Right lobe of liver (tissue), 6 donors: ENCODE data around the gene IRGC. TPM values are rescaled to one million over a fixed set of nuclear protein-coding genes. Genes with fewer than 3 reads are reported as not detected.

Source experiments
- ATAC-seq, 4 donors: fragments of 200-7000 bp; cut with Tn5 transposase; one replicate each; pipeline ENCODE4 v1.9.1; 2020; ENCODE audit warnings: mild to moderate bottlenecking in 4 of 4, moderate library complexity in 4 of 4
- DNase-seq, 3 donors: peaks; one replicate each; pipeline ENCODE4 v3.0.0-alpha.2; 2020
- H3K27ac ChIP-seq, 3 donors: fragments of 200-600 bp; one replicate each; pipeline ENCODE4 v1.8.0; 2022
- H3K27me3 ChIP-seq, 2 donors: fragments of 200-600 bp; one replicate each; pipeline ENCODE4 v1.8.0; 2022
- H3K36me3 ChIP-seq, 4 donors: fragments of 200-600 bp; sonication (generic) in 1 of 4; one replicate each; pipeline versions ENCODE4 v1.5.1 to v1.8.0; 2017 to 2022; ENCODE audit warnings: control low read depth in 1 of 4
- H3K4me1 ChIP-seq, 4 donors: fragments of 200-600 bp; sonication (generic) in 1 of 4; one replicate each; pipeline versions ENCODE4 v1.5.1 to v1.8.0; 2017 to 2022; ENCODE audit warnings: control low read depth in 1 of 4
- H3K4me3 ChIP-seq, 3 donors: fragments of 200-600 bp; one replicate each; pipeline ENCODE4 v1.8.0; 2022
- H3K9me3 ChIP-seq, 4 donors: fragments of 200-600 bp; sonication (generic) in 1 of 4; one replicate each; pipeline versions ENCODE4 v1.5.1 to v1.8.0; 2017 to 2022; ENCODE audit warnings: control low read depth in 1 of 4
- POLR2A ChIP-seq: fragments of 450-650 bp; IDR thresholded peaks from one replicate; pipeline ENCODE4 v1.6.1; 2017; ENCODE audit warnings: antibody characterized with exemption, mild to moderate bottlenecking
- WGBS: methylation state at CpG from one replicate; pipeline ENCODE4 v1.1.6; 2018; ENCODE audit warnings: low coverage, low lambda C conversion rate; ENCODE audit not compliant: insufficient coverage; ENCODE audit errors: missing lambda C conversion rate; 5-methylcytosine and 5-hydroxymethylcytosine counted together
- intact Hi-C, 2 donors: fragments of 100-400 bp; cut with DNase I; formaldehyde crosslinking; loops; one replicate each; pipeline versions ENCODE4 v1.11.2 to v1.14.1; 2022
- long read RNA-seq: library from polyadenylated mRNA; unstranded; transcript quantifications from one replicate; pipeline ENCODE4 v2.0.0, GENCODE V29; 2019
- total RNA-seq, 6 experiments: library from RNA; depleted of rRNA in 2 of 6; stranded (reverse); fragments of >200 nt in 2 of 6; fragmentation: NEBNext Ultra II Directional in 3 of 6; extraction: Animal tissue kit (Norgen Biotek cat#: 25700) in 3 of 6; gene quantifications; one replicate each; pipeline versions ENCODE4 v1.1.0 to v1.2.4, GENCODE V29; 2016 to 2023
- TF ChIP-seq, protein P1 (sequence below), 4 donors: fragments of 200-600 bp in 3 of 4; fragments of 450-650 bp in 1 of 4; IDR thresholded peaks; one replicate each; pipeline versions ENCODE4 v1.5.1 to v1.8.0; 2016 to 2022; ENCODE audit warnings: antibody characterized with exemption in 4 of 4, mild to moderate bottlenecking in 2 of 4
- donor health status: DM: no; HTN: yes; CAD: no.
- donor health status: DM: no; HTN: no; CAD: no.
- donor health status: DM: no; HTN: no; CAD: no.
- donor health status: DM: no; HTN: yes; CAD: no.
- donor health status: DM: no; HTN: yes; CAD: no.

IRGC gene, protein sequence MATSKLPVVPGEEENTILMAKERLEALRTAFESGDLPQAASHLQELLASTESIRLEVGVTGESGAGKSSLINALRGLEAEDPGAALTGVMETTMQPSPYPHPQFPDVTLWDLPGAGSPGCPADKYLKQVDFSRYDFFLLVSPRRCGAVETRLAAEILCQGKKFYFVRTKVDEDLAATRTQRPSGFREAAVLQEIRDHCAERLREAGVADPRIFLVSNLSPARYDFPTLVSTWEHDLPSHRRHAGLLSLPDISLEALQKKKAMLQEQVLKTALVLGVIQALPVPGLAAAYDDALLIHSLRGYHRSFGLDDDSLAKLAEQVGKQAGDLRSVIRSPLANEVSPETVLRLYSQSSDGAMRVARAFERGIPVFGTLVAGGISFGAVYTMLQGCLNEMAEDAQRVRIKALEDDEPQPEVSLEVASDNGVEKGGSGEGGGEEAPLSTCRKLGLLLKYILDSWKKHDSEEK
- total RNA-seq, result not detected
- long read RNA-seq, result 0 reads

DNA sequence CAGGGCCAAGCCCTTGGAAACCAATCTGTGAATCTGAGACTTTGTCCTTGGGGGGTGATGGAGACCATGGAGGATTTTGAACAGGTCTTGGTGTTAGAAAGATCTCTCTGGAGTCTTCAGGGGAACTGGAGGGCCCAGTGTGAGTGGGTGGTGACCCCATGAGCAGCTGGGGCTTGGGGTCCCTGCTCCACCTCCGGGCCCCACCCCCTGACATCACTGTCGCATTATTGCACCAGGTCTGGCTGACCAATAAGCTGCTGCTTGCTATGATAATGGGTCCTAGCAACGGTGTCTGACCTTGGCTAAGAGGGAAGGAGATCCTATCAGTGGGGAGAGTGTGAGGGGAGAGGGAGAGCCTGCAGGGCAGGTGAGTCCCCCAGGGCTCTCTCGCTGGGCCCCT lies at the start of gene IRGC:
Gene IRGC (plus strand): TSS at position 301 of the 400 bp plus-strand sequence. CDS start 2,483 bp downstream, outside the sequence.
- Histone ChIP-seq H3K27me3 (no peaks in the 10 kb centered on the region), H3K4me3 (no peak within 1 kb of the TSS), H3K4me1 (no peaks in the 10 kb centered on the region), H3K27ac (no peak within 1 kb of the TSS), H3K36me3 (no peaks in the 10 kb centered on the region), H3K9me3 (no peaks in the 10 kb centered on the region)
- TF ChIP-seq POLR2A, result no peak
- no peak for DNase-seq
- WGBS, result 0% methylated on average over 1 of the region's 4 CpGs
- no peak for ATAC-seq
- intact Hi-C loops, result no loop called here

DNA sequence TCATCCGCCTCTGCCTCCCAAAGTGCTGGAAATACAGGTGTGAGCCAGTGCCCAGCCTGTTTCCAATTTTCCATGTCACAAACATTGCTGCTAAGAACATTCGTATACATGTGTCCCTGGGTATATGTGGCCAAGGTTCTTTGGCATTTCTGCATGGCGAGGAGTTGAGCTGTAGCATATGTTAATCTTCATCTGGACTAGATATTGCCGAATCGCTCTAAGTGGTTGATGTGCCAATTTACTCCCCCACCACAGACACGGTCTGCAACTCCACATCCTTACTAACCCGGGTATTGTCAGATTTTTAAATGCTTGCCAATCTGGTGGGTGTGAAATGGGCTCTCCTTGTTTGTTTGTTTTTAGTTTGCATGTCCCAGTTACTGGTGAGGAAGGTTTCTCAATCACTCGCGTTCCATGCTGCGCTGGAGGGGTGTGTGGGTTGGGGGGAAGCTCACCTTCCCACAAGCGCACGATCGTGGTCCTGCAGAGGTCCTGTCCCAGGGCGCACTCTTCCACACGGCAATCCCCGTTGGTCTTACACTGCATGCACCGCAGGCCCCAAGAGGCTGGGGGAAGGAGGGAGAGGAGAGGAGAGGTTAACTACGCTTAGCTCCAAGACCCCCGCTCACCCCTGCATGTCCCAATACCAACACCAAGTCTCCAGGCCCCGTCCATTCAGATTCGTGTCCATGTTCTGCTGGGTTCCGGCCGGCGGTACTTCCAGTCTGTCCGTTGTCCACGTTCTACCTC lies 48.6 kb upstream of the IRGC start:
- TF ChIP-seq POLR2A, result no peak
- TF ChIP-seq, protein P1, sequence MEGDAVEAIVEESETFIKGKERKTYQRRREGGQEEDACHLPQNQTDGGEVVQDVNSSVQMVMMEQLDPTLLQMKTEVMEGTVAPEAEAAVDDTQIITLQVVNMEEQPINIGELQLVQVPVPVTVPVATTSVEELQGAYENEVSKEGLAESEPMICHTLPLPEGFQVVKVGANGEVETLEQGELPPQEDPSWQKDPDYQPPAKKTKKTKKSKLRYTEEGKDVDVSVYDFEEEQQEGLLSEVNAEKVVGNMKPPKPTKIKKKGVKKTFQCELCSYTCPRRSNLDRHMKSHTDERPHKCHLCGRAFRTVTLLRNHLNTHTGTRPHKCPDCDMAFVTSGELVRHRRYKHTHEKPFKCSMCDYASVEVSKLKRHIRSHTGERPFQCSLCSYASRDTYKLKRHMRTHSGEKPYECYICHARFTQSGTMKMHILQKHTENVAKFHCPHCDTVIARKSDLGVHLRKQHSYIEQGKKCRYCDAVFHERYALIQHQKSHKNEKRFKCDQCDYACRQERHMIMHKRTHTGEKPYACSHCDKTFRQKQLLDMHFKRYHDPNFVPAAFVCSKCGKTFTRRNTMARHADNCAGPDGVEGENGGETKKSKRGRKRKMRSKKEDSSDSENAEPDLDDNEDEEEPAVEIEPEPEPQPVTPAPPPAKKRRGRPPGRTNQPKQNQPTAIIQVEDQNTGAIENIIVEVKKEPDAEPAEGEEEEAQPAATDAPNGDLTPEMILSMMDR (IDR thresholded peaks at IDR 0.05), result no peak
- no peak overlapping the region for H3K27ac ChIP-seq
- no peaks in the 10 kb centered on the region for H3K36me3 ChIP-seq
- no peak for ATAC-seq
- peak in 2 of 3 donors; percentile 35 to 61 for DNase-seq
- 68% methylated on average over 9 of the region's 26 CpGs for WGBS
- no peak overlapping the region for H3K4me3 ChIP-seq
- intact Hi-C loops, result no loop called here
- H3K27me3 ChIP-seq, result no peaks in the 10 kb centered on the region
- H3K4me1 ChIP-seq, result peaks cover 0 to 7% (median 0%) of the 10 kb centered on the region in 4 donors
- H3K9me3 ChIP-seq, result no peaks in the 10 kb centered on the region

DNA sequence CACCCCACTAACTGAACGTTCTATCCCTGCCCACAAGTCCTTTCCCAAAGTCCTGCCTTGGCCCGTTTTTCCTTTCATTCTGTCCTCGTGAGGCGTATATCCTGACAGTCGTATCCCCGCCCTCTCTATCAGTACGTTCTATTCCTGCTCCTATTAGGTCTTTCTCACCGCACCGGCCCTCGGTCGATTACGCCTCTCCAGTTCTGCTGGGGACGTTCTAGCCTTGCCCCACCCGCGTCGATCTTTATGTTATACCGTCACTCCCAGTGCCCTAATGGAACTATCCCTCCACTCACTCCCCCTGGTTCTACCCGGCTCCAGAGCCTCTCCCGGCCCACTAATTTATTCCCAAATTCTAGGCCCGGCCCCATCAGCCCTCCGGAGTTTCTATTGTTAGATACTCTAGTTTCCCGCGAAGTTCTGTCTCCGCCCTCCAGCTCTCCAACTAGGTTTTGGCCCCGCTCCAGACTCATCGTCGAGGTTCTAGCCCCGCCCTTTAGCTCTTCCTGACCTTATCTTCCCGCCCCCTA lies 47.9 kb upstream of the IRGC start:
- peak in 1 of 3 donors; percentile 95 for DNase-seq
- TF ChIP-seq, protein P1 (IDR thresholded peaks at IDR 0.05), result no peak
- no peak for TF ChIP-seq POLR2A
- Histone ChIP-seq H3K27me3 (no peaks in the 10 kb centered on the region), H3K4me1 (peaks cover 0 to 7% (median 0%) of the 10 kb centered on the region in 4 donors), H3K4me3 (peak overlapping the region in 1 of 3 donors; percentile 17), H3K36me3 (no peaks in the 10 kb centered on the region), H3K9me3 (no peaks in the 10 kb centered on the region), H3K27ac (no peak overlapping the region)
- 16% methylated on average over 28 of the region's 29 CpGs for WGBS
- intact Hi-C loops, result no loop called here
- no peak for ATAC-seq

DNA sequence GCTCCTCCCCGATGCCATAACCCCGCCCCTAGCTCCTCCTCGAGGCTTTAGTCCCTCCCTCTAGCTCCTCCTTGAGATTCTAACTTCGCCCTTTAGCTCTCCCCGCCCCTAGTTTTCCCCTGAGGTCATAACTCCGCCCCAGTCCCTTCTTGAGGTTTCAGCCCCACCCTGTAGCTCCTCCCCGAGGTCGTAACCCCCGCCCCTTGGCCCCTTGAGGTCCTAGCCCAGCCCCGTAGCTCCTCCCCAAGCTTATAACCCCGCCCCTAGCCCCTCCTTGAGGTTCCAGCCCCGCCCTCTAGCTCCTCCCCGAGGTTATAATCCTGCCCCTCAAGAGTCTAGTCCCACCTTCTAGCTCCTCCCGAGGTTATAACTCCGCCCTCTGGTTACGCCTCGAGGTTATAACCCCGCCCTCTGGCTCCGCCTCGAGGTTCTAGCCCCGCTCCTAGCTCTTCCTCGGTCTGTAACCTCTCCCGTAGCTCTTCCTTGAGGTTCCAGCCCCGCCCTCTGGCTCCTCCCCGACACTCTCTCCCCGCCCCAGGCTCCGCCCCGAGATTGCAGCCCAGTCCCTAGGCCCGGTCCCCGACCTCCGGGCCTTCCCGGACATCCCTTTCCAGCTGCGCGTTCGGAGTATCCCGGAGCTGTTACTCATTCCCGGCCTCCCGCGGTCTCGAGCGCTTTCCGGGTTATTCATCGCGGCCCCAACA lies 47.3 kb upstream of the IRGC start:
- peaks cover 0 to 7% (median 0%) of the 10 kb centered on the region in 4 donors for H3K4me1 ChIP-seq
- peak overlapping the region; percentile 78 to 94 (median 82) for H3K27ac ChIP-seq
- WGBS, result 2% methylated on average over 39 of the region's 44 CpGs
- peak overlapping the region; percentile 35 to 53 (median 44) for H3K4me3 ChIP-seq
- TF ChIP-seq, protein P1 (IDR thresholded peaks at IDR 0.05), result no peak
- peak; percentile 78 for TF ChIP-seq POLR2A
- no peaks in the 10 kb centered on the region for H3K9me3 ChIP-seq
- ATAC-seq, result peak; percentile 83 to 91 (median 88)
- intact Hi-C loops, result no loop called here
- H3K36me3 ChIP-seq, result no peaks in the 10 kb centered on the region
- DNase-seq, result peak; percentile 93 to 98 (median 97)
- H3K27me3 ChIP-seq, result no peaks in the 10 kb centered on the region
